Glutamatergic neuron (in vitro differentiated cells): Measurements from ENCODE around the gene ULK4. TPM values are rescaled to one million over a fixed set of nuclear protein-coding genes. Genes with fewer than 3 reads are reported as not detected.
"Not testable (repeated sequence)": the region's sequence is repeated elsewhere in the genome, so short reads cannot be mapped to it uniquely, and the experiment has no call there.

Experiments used
- DNase-seq: peaks from one replicate; pipeline ENCODE4 v3.0.0; 2022
- H3K27ac Mint-ChIP-seq: one replicate; pipeline ENCODE4 v1.8.0; 2020; ENCODE audit warnings: mild to moderate bottlenecking, mixed read lengths, inconsistent platforms; ENCODE audit not compliant: unreplicated experiment
- H3K27me3 Mint-ChIP-seq: one replicate; pipeline ENCODE4 v1.8.0; 2020; ENCODE audit warnings: mild to moderate bottlenecking, moderate library complexity, mixed read lengths, inconsistent platforms; ENCODE audit not compliant: unreplicated experiment
- H3K36me3 Mint-ChIP-seq: one replicate; pipeline ENCODE4 v1.8.0; 2020; ENCODE audit warnings: mild to moderate bottlenecking, mixed read lengths, inconsistent platforms; ENCODE audit not compliant: unreplicated experiment
- H3K4me1 Mint-ChIP-seq: one replicate; pipeline ENCODE4 v1.8.0; 2020; ENCODE audit warnings: mild to moderate bottlenecking, low read depth, mixed read lengths, inconsistent platforms; ENCODE audit not compliant: unreplicated experiment
- H3K4me3 Mint-ChIP-seq: one replicate; pipeline ENCODE4 v1.8.0; 2020; ENCODE audit warnings: mild to moderate bottlenecking, mixed read lengths, inconsistent platforms; ENCODE audit not compliant: unreplicated experiment
- H3K9me3 Mint-ChIP-seq: one replicate; pipeline ENCODE4 v1.8.0; 2020; ENCODE audit warnings: mild to moderate bottlenecking, moderate library complexity, mixed read lengths, inconsistent platforms; ENCODE audit not compliant: unreplicated experiment
- total RNA-seq: library from RNA; stranded (reverse); fragmentation: NEBNext Ultra II Directional; extraction: Animal tissue kit (Norgen Biotek cat#: 25700); gene quantifications from one replicate; pipeline ENCODE4 v1.2.1, GENCODE V29; 2021; ENCODE audit not compliant: unreplicated experiment
- TF ChIP-seq, protein P1 (sequence below): fragments of 200-600 bp; sonication (generic); IDR thresholded peaks from one replicate; pipeline ENCODE4 v1.5.0; 2021; ENCODE audit not compliant: partially characterized antibody, unreplicated experiment

Gene ULK4
- total RNA-seq, 1 donor from 2014 or later, result 9.7 TPM

DNA sequence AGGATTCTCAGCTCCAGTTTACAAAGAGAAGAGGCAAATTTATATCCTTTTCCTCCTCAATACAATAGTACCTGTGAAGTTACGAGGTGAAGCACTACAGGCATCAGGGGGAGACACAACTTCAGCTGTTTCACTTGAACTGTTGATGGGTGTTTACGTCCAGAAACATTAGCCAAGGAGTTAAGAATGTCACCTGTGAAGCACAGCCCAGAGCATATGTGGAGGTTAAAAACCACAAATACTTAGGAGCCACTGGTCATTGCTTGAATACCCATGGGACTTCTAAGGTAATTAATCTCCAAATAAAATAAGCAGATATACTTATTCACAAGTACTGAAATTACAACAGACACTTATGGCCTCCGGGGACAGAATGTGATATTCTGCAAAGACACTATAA lies 246.5 kb downstream of the ULK4 start:
- TF ChIP-seq, protein P1, sequence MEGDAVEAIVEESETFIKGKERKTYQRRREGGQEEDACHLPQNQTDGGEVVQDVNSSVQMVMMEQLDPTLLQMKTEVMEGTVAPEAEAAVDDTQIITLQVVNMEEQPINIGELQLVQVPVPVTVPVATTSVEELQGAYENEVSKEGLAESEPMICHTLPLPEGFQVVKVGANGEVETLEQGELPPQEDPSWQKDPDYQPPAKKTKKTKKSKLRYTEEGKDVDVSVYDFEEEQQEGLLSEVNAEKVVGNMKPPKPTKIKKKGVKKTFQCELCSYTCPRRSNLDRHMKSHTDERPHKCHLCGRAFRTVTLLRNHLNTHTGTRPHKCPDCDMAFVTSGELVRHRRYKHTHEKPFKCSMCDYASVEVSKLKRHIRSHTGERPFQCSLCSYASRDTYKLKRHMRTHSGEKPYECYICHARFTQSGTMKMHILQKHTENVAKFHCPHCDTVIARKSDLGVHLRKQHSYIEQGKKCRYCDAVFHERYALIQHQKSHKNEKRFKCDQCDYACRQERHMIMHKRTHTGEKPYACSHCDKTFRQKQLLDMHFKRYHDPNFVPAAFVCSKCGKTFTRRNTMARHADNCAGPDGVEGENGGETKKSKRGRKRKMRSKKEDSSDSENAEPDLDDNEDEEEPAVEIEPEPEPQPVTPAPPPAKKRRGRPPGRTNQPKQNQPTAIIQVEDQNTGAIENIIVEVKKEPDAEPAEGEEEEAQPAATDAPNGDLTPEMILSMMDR, result no peak
- no peak overlapping the region for H3K27ac Mint-ChIP-seq
- H3K4me1 Mint-ChIP-seq, result no peaks in the 10 kb centered on the region
- DNase-seq, result no peak
- H3K36me3 Mint-ChIP-seq, result no peaks in the 10 kb centered on the region
- no peak overlapping the region for H3K4me3 Mint-ChIP-seq
- no peaks in the 10 kb centered on the region for H3K27me3 Mint-ChIP-seq
- peaks cover 1% of the 10 kb centered on the region for H3K9me3 Mint-ChIP-seq

DNA sequence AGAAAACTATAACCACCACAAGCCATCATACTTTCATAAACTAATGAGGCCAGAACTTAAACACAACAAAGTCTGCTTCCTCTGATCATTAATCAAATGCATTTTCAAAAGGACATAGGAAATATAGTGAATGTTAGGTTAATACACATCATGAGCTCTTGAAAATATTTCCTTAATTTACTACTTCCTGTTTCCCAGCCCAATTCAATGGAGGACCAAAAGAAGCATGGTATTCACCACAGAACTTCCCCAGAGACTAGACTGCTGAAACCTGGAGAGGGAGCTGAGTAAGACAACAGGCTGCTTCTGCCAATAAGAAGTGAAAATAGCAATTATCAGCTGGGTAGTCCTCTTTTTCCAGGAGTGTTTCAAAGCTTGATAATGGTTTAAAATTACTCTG lies 250.3 kb downstream of the ULK4 start:
- H3K36me3 Mint-ChIP-seq, result no peaks in the 10 kb centered on the region
- TF ChIP-seq, protein P1, result no peak
- no peak overlapping the region for H3K4me3 Mint-ChIP-seq
- no peaks in the 10 kb centered on the region for H3K4me1 Mint-ChIP-seq
- DNase-seq, result no peak
- no peak overlapping the region for H3K27ac Mint-ChIP-seq
- H3K27me3 Mint-ChIP-seq, result no peaks in the 10 kb centered on the region
- H3K9me3 Mint-ChIP-seq, result peaks cover 1% of the 10 kb centered on the region

DNA sequence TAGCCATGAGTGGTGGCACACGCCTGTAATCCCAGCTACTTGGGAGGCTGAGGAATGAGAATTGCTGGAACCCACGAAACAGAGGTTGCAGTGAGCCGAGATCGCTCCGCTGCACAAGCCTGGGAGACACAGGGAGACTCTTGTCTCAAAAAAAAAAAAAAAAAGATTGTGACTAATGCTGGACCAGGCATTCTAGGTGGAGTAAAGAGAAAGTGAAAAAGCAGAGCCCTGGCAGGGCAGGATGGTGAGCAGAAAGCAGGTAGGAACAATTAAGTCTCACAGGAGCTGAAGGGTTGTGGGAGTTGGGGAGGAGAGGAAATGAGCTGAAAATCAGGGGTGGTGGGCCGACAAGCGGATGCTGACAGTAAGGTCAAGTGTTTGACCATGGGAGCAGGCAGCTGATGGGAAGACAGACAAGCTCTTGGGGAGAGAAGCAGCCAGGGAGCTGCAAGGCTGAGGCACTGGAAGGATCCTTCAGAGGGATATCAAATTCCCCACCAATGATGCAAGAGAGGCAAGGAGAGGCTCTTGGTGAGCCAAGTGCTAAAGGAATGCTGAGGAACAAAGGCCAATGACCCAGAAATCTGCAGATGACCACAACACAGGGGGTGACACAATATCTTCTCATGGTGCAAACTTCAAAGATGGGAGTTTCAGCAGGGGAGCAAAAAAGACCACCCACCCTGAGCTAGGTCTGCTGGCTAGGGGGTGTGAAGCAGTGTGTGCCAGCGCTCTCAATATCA lies 251.1 kb downstream of the ULK4 start:
- no peak for DNase-seq
- Mint-ChIP-seq H3K4me3 (no peak overlapping the region), H3K36me3 (no peaks in the 10 kb centered on the region), H3K4me1 (no peaks in the 10 kb centered on the region), H3K27ac (no peak overlapping the region), H3K27me3 (no peaks in the 10 kb centered on the region), H3K9me3 (peaks cover 1% of the 10 kb centered on the region)
- TF ChIP-seq, protein P1, result no peak

DNA sequence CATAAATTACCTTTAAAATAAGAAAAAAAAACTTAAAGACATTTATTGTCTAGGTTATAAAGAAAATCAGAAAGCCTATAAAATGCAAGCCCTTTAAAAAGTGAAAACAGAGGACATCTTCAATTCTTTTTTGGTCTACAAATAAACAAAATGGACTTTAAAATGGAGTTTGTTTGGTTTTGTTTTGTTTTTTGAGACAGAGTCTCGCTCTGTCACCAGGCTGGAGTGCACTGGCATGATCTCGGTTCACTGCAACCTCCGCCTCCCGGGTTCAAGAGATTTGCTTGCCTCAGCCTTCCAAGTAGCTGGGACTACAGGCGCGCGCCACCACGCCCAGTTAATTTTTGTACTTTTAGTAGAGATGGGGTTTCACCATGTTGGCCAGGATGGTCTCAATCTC lies 252.7 kb downstream of the ULK4 start:
- DNase-seq, H3K36me3 Mint-ChIP-seq, H3K4me1 Mint-ChIP-seq, H3K27ac Mint-ChIP-seq, H3K27me3 Mint-ChIP-seq, H3K9me3 Mint-ChIP-seq, H3K4me3 Mint-ChIP-seq: not testable (repeated sequence)

DNA sequence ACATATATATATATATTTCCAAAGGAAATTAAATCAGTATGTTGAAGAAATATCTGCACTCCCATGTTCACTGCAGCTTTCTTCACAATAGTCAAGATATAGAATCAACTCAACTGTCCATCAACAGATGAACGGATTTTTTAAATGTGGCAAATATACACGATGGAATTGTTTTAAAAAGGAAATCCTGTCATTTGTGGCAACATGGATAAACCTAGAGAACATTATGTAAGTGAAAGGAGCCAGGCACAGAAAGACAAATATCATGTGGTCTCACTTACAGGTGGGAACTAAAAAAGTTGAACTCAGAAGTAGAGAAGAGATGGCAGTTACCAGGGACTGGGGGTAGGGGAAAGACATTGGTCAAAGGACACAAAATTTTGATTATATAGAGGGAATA lies 253.7 kb downstream of the ULK4 start:
- H3K4me3 Mint-ChIP-seq, result no peak overlapping the region
- TF ChIP-seq, protein P1, result no peak
- no peak for DNase-seq
- H3K36me3 Mint-ChIP-seq, result no peaks in the 10 kb centered on the region
- peaks cover 1% of the 10 kb centered on the region for H3K9me3 Mint-ChIP-seq
- no peak overlapping the region for H3K27ac Mint-ChIP-seq
- H3K27me3 Mint-ChIP-seq, result peaks cover 3% of the 10 kb centered on the region
- H3K4me1 Mint-ChIP-seq, result no peaks in the 10 kb centered on the region
